Keratinocyte (primary cell): Measurements from ENCODE around the gene HSBP1L1. TPM values are rescaled to one million over a fixed set of nuclear protein-coding genes. Genes with fewer than 3 reads are reported as not detected.

Experiments used
- DNase-seq: peaks from one replicate; pipeline ENCODE4 v3.0.0-alpha.2; 2011; ENCODE audit warnings: low read depth, missing footprints, low spot score
- FAIRE-seq: peaks from 2 replicates; lab custom pipeline; 2011; peaks lifted over from hg19 to GRCh38; lab: Jason Lieb, UNC
- H2AFZ ChIP-seq: 2 replicates; pipeline ENCODE4 v1.6.0; 2012; ENCODE audit warnings: low read length, control low read depth, inconsistent platforms; ENCODE audit not compliant: control insufficient read depth
- H3K27ac ChIP-seq: 2 replicates; pipeline ENCODE4 v1.5.1; 2011; ENCODE audit warnings: low read length; ENCODE audit not compliant: control insufficient read depth, insufficient read depth
- H3K27me3 ChIP-seq: 3 replicates; pipeline ENCODE4 v1.6.0; 2011; ENCODE audit warnings: low read length; ENCODE audit not compliant: control insufficient read depth, insufficient read depth; ENCODE audit errors: extremely low read depth
- H3K36me3 ChIP-seq, 2 experiments: 2 replicates in 1 of 2; 3 replicates in 1 of 2; pipeline ENCODE4 v1.5.1; 2011; ENCODE audit warnings: low read length in 2 of 2, mild to moderate bottlenecking in 1 of 2; ENCODE audit not compliant: control insufficient read depth in 2 of 2, insufficient read depth in 2 of 2; ENCODE audit errors: extremely low read depth in 1 of 2
- H3K4me1 ChIP-seq: 3 replicates; pipeline ENCODE4 v1.5.1; 2011; ENCODE audit warnings: low read length; ENCODE audit not compliant: control insufficient read depth, insufficient read depth; ENCODE audit errors: extremely low read depth
- H3K4me2 ChIP-seq: 3 replicates; pipeline ENCODE4 v1.6.0; 2011; ENCODE audit warnings: low read depth, low read length; ENCODE audit not compliant: control insufficient read depth, insufficient read depth; ENCODE audit errors: extremely low read depth
- H3K4me3 ChIP-seq, 3 experiments: fragments of 200-600 bp in 1 of 3; sonication (generic) in 1 of 3; 2 replicates in 2 of 3; 3 replicates in 1 of 3; pipeline ENCODE4 v1.5.1; 2011 to 2016; ENCODE audit warnings: low read length in 3 of 3, mild to moderate bottlenecking in 3 of 3, control low read depth in 2 of 3, inconsistent platforms in 1 of 3, low read depth in 1 of 3, mixed read lengths in 1 of 3, mixed run types in 1 of 3, moderate library complexity in 1 of 3; ENCODE audit not compliant: control insufficient read depth in 2 of 3, insufficient read depth in 2 of 3; ENCODE audit errors: extremely low read depth in 1 of 3
- H3K79me2 ChIP-seq: 2 replicates; pipeline ENCODE4 v1.6.0; 2012; ENCODE audit warnings: low read length; ENCODE audit not compliant: control insufficient read depth, insufficient read depth
- H3K9ac ChIP-seq: 3 replicates; pipeline ENCODE4 v1.6.0; 2011; ENCODE audit warnings: low read length; ENCODE audit not compliant: control insufficient read depth, insufficient read depth; ENCODE audit errors: extremely low read depth
- H3K9me1 ChIP-seq: 3 replicates; pipeline ENCODE4 v1.6.0; 2011; ENCODE audit warnings: low read length; ENCODE audit not compliant: control insufficient read depth, insufficient read depth; ENCODE audit errors: extremely low read depth
- H3K9me3 ChIP-seq: 2 replicates; pipeline ENCODE4 v1.5.1; 2012; ENCODE audit warnings: low read depth, low read length; ENCODE audit not compliant: control insufficient read depth
- H4K20me1 ChIP-seq: 3 replicates; pipeline ENCODE4 v1.6.0; 2011; ENCODE audit warnings: low read length; ENCODE audit not compliant: control insufficient read depth, insufficient read depth; ENCODE audit errors: extremely low read depth
- CTCF ChIP-seq, 3 experiments: IDR thresholded peaks in 1 of 3; conservative IDR thresholded peaks in 1 of 3; optimal IDR thresholded peaks in 1 of 3; 2 replicates in 2 of 3; 3 replicates in 1 of 3; pipeline versions ENCODE3 to v1.5.1; 2011; ENCODE audit warnings: low read length in 3 of 3, mild to moderate bottlenecking in 3 of 3, moderate library complexity in 2 of 3, control low read depth in 1 of 3, inconsistent platforms in 1 of 3; ENCODE audit not compliant: insufficient read depth in 2 of 3; ENCODE audit errors: extremely low read depth in 1 of 3
- EZH2 ChIP-seq: IDR thresholded peaks from one replicate; pipeline ENCODE4 v1.6.1; 2012; ENCODE audit warnings: inconsistent platforms, mild to moderate bottlenecking, low read length, moderate library complexity
- dilution Hi-C: fragments of 300-500 bp; cut with MboI; formaldehyde crosslinking; loops from one replicate; pipeline ENCODE4 v1.7.0; 2020; ENCODE audit warnings: low sequenced_read_pairs; ENCODE audit not compliant: extremely low pct_ligation_motif_present
- polyA plus RNA-seq, 5 experiments: library from polyadenylated mRNA; depleted of rRNA in 3 of 5; stranded (reverse) in 3 of 5; stranded (forward) in 1 of 5; unstranded in 1 of 5; fragments of >200 nt; gene quantifications; 1 replicate in 1 of 5; 2 replicates in 3 of 5; 3 replicates in 1 of 5; pipeline versions ENCODE4 v1.2.1 to v1.2.3, GENCODE V29; 2011 to 2012; ENCODE audit warnings: missing spikeins in 2 of 5, low read depth in 1 of 5, low replicate concordance in 1 of 5

Gene HSBP1L1
- polyA plus RNA-seq, 1 donor (not counting 4 experiments of a cell fraction or from before 2014, with no cell fraction given), result 49.6 TPM

- DNase-seq, result no peak
- Histone ChIP-seq H3K9ac (no peak overlapping the region), H3K9me3 (no peaks in the 10 kb centered on the region), H3K9me1 (peaks cover 9% of the 10 kb centered on the region), H3K4me3 (no peak overlapping the region), H3K4me1 (peaks cover 11% of the 10 kb centered on the region), H2AFZ (no peak overlapping the region), H3K27me3 (no peaks in the 10 kb centered on the region), H3K27ac (no peak overlapping the region), H3K79me2 (peaks cover 100% of the 10 kb centered on the region), H3K4me2 (no peak overlapping the region), H3K36me3 (peaks cover 9 to 18% of the 10 kb centered on the region in 2 experiments), H4K20me1 (peaks cover 43% of the 10 kb centered on the region)
- no peak for FAIRE-seq
- dilution Hi-C loops, result no loop called here
- TF ChIP-seq EZH2, result no peak
- no peak for TF ChIP-seq CTCF (optimal IDR thresholded peaks at IDR 0.05 in 1 of 3, IDR thresholded peaks at IDR 0.05 in 1 of 3, conservative IDR thresholded peaks at IDR 0.05 in 1 of 3; ENCODE audit: extremely low read depth in 1 of 3, insufficient read depth in 2 of 3, low read length in 3 of 3)
Measured at GRCh38 chr18:79979843-79980242, 15.4 kb downstream of the HSBP1L1 start.

- peaks cover 11% of the 10 kb centered on the region for H3K4me1 ChIP-seq
- no peak overlapping the region for H3K4me2 ChIP-seq
- peaks cover 37% of the 10 kb centered on the region for H4K20me1 ChIP-seq
- no peak overlapping the region for H2AFZ ChIP-seq
- H3K79me2 ChIP-seq, result peaks cover 100% of the 10 kb centered on the region
- DNase-seq, result no peak
- no peak for FAIRE-seq
- no peak overlapping the region for H3K4me3 ChIP-seq
- no peaks in the 10 kb centered on the region for H3K27me3 ChIP-seq
- TF ChIP-seq CTCF (optimal IDR thresholded peaks at IDR 0.05 in 1 of 3, IDR thresholded peaks at IDR 0.05 in 1 of 3, conservative IDR thresholded peaks at IDR 0.05 in 1 of 3; ENCODE audit: extremely low read depth in 1 of 3, insufficient read depth in 2 of 3, low read length in 3 of 3), result no peak
- TF ChIP-seq EZH2, result no peak
- no peaks in the 10 kb centered on the region for H3K9me3 ChIP-seq
- dilution Hi-C loops, result no loop called here
- H3K9ac ChIP-seq, result no peak overlapping the region
- peaks cover 7% of the 10 kb centered on the region for H3K9me1 ChIP-seq
- H3K36me3 ChIP-seq, result peaks cover 9 to 13% of the 10 kb centered on the region in 2 experiments
- no peak overlapping the region for H3K27ac ChIP-seq
Measured at GRCh38 chr18:79980585-79980984, 16.1 kb downstream of the HSBP1L1 start.
